ENCODE results near the gene TIE1. TPM values are rescaled to one million over a fixed set of nuclear protein-coding genes. Genes with fewer than 3 reads are reported as not detected.

TIE1 gene
- total and polyA plus RNA-seq, 2 of the 13 experiments (the other 11 are each of a cell fraction or from before 2014, with no cell fraction given): 0.58 to 0.84 TPM

- no peak for TF ChIP-seq HIC2 (CRISPR knock-in tag; IDR thresholded peaks at IDR 0.05; ENCODE audit: low read depth)
- no peak for TF ChIP-seq PAWR (CRISPR knock-in tag; IDR thresholded peaks at IDR 0.05; ENCODE audit: borderline replicate concordance)
- TF ChIP-seq TEAD3 (CRISPR knock-in tag; optimal IDR thresholded peaks at IDR 0.05; ENCODE audit: borderline replicate concordance): peak; percentile 34
- no peak for TF ChIP-seq ZNF564 (CRISPR knock-in tag; IDR thresholded peaks at IDR 0.05)
- TF ChIP-seq SNAPC4 (CRISPR knock-in tag; IDR thresholded peaks at IDR 0.05): no peak
- TF ChIP-seq ZNF687 (CRISPR knock-in tag; IDR thresholded peaks at IDR 0.05): peak; percentile 52
- TF ChIP-seq ZBTB44 (CRISPR knock-in tag; IDR thresholded peaks at IDR 0.05): no peak
- 0 out of 2 replicates have a peak, but pooled peaks have one; percentile 54 for TF ChIP-seq MIXL1 (CRISPR knock-in tag; IDR thresholded peaks at IDR 0.05)
- peak; percentile 54; the same call in 1 of the 2 replicates for TF ChIP-seq HOMEZ (CRISPR knock-in tag; IDR thresholded peaks at IDR 0.05; ENCODE audit: low read depth)
- TF ChIP-seq ISL2 (CRISPR knock-in tag; IDR thresholded peaks at IDR 0.05): peak; percentile 45; the same call in 1 of the 2 replicates
- no peak for TF ChIP-seq ZNF562 (CRISPR knock-in tag; IDR thresholded peaks at IDR 0.05; ENCODE audit: borderline replicate concordance)
- TF ChIP-seq CCDC6 (CRISPR knock-in tag; IDR thresholded peaks at IDR 0.05): peak; percentile 60; the same call in 1 of the 2 replicates
- TF ChIP-seq POGZ (CRISPR knock-in tag; IDR thresholded peaks at IDR 0.05): no peak
These were observed 18.3 kb upstream of the TIE1 start (continued) for GRCh38 chr1:43282220-43283195.

Data from HepG2 (cell line).